ENCODE measurements around the gene PPP1R9A.

Gene PPP1R9A

GRCh38 chr7:95113590-95113989 lies 206.2 kb downstream of the PPP1R9A start:
- no peaks in the 10 kb centered on the region for H3K4me1 ChIP-seq (ENCODE audit: control insufficient read depth, low read depth, low read length)

GRCh38 chr7:95126053-95126709 lies 218.8 kb downstream of the PPP1R9A start:
- Histone ChIP-seq H3K27me3 (ENCODE audit: control insufficient read depth, insufficient read depth, low read length) (no peaks in the 10 kb centered on the region), H3K4me3 (ENCODE audit: low read length) (no peak overlapping the region), H3K4me1 (ENCODE audit: control insufficient read depth, low read depth, low read length) (no peaks in the 10 kb centered on the region), H3K9ac (ENCODE audit: low read length) (no peak overlapping the region), H3K9me3 (ENCODE audit: control insufficient read depth, low read depth, low read length) (no peaks in the 10 kb centered on the region), H3K36me3 (ENCODE audit: control insufficient read depth, low read depth, low read length) (no peaks in the 10 kb centered on the region), H3K27ac (ENCODE audit: low read length) (no peak overlapping the region)

More at GRCh38 chr7:95113590-95113989, 206.2 kb downstream of the PPP1R9A start:
- Histone ChIP-seq H3K36me3 (ENCODE audit: control insufficient read depth, low read depth, low read length) (no peaks in the 10 kb centered on the region), H3K27me3 (ENCODE audit: control insufficient read depth, insufficient read depth, low read length) (no peaks in the 10 kb centered on the region), H3K9ac (ENCODE audit: low read length) (no peak overlapping the region), H3K4me3 (ENCODE audit: low read length) (no peak overlapping the region), H3K9me3 (ENCODE audit: control insufficient read depth, low read depth, low read length) (no peaks in the 10 kb centered on the region), H3K27ac (ENCODE audit: low read length) (no peak overlapping the region)

- H3K27me3 ChIP-seq (ENCODE audit: control insufficient read depth, insufficient read depth, low read length), result no peaks in the 10 kb centered on the region
- no peaks in the 10 kb centered on the region for H3K36me3 ChIP-seq (ENCODE audit: control insufficient read depth, low read depth, low read length)
- H3K9me3 ChIP-seq (ENCODE audit: control insufficient read depth, low read depth, low read length), result no peaks in the 10 kb centered on the region
- H3K4me3 ChIP-seq (ENCODE audit: low read length), result no peak overlapping the region
- H3K4me1 ChIP-seq (ENCODE audit: control insufficient read depth, low read depth, low read length), result no peaks in the 10 kb centered on the region
- H3K27ac ChIP-seq (ENCODE audit: low read length), result no peak overlapping the region
- no peak overlapping the region for H3K9ac ChIP-seq (ENCODE audit: low read length)
Measured at GRCh38 chr7:95132500-95132899, 225.1 kb downstream of the PPP1R9A start.

- Histone ChIP-seq H3K36me3 (ENCODE audit: control insufficient read depth, low read depth, low read length) (no peaks in the 10 kb centered on the region), H3K9me3 (ENCODE audit: control insufficient read depth, low read depth, low read length) (no peaks in the 10 kb centered on the region), H3K27ac (ENCODE audit: low read length) (no peak overlapping the region), H3K4me3 (ENCODE audit: low read length) (no peak overlapping the region), H3K9ac (ENCODE audit: low read length) (no peak overlapping the region), H3K27me3 (ENCODE audit: control insufficient read depth, insufficient read depth, low read length) (no peaks in the 10 kb centered on the region), H3K4me1 (ENCODE audit: control insufficient read depth, low read depth, low read length) (no peaks in the 10 kb centered on the region)
Measured at GRCh38 chr7:95139922-95140321, 232.5 kb downstream of the PPP1R9A start.

- H3K4me1 ChIP-seq (ENCODE audit: control insufficient read depth, low read depth, low read length), result no peaks in the 10 kb centered on the region
- H3K9ac ChIP-seq (ENCODE audit: low read length), result no peak overlapping the region
- no peaks in the 10 kb centered on the region for H3K9me3 ChIP-seq (ENCODE audit: control insufficient read depth, low read depth, low read length)
- no peak overlapping the region for H3K27ac ChIP-seq (ENCODE audit: low read length)
- no peaks in the 10 kb centered on the region for H3K27me3 ChIP-seq (ENCODE audit: control insufficient read depth, insufficient read depth, low read length)
- no peaks in the 10 kb centered on the region for H3K36me3 ChIP-seq (ENCODE audit: control insufficient read depth, low read depth, low read length)
- no peak overlapping the region for H3K4me3 ChIP-seq (ENCODE audit: low read length)
Measured at GRCh38 chr7:95141755-95142154, 234.4 kb downstream of the PPP1R9A start.

GRCh38 chr7:95144256-95144655 lies 236.9 kb downstream of the PPP1R9A start:
- H3K9ac ChIP-seq (ENCODE audit: low read length), result no peak overlapping the region
- no peak overlapping the region for H3K27ac ChIP-seq (ENCODE audit: low read length)
- H3K36me3 ChIP-seq (ENCODE audit: control insufficient read depth, low read depth, low read length), result no peaks in the 10 kb centered on the region
- no peaks in the 10 kb centered on the region for H3K27me3 ChIP-seq (ENCODE audit: control insufficient read depth, insufficient read depth, low read length)
- no peak overlapping the region for H3K4me3 ChIP-seq (ENCODE audit: low read length)
- no peaks in the 10 kb centered on the region for H3K9me3 ChIP-seq (ENCODE audit: control insufficient read depth, low read depth, low read length)
- no peaks in the 10 kb centered on the region for H3K4me1 ChIP-seq (ENCODE audit: control insufficient read depth, low read depth, low read length)

GRCh38 chr7:95155965-95156364 lies 248.6 kb downstream of the PPP1R9A start:
- Histone ChIP-seq H3K4me3 (ENCODE audit: low read length) (no peak overlapping the region), H3K9me3 (ENCODE audit: control insufficient read depth, low read depth, low read length) (no peaks in the 10 kb centered on the region), H3K27ac (ENCODE audit: low read length) (no peak overlapping the region), H3K9ac (ENCODE audit: low read length) (no peak overlapping the region), H3K36me3 (ENCODE audit: control insufficient read depth, low read depth, low read length) (no peaks in the 10 kb centered on the region), H3K27me3 (ENCODE audit: control insufficient read depth, insufficient read depth, low read length) (no peaks in the 10 kb centered on the region), H3K4me1 (ENCODE audit: control insufficient read depth, low read depth, low read length) (no peaks in the 10 kb centered on the region)

GRCh38 chr7:95157381-95157780 lies 250.0 kb downstream of the PPP1R9A start:
- H3K36me3 ChIP-seq (ENCODE audit: control insufficient read depth, low read depth, low read length), result no peaks in the 10 kb centered on the region
- no peak overlapping the region for H3K27ac ChIP-seq (ENCODE audit: low read length)
- H3K4me1 ChIP-seq (ENCODE audit: control insufficient read depth, low read depth, low read length), result no peaks in the 10 kb centered on the region
- no peak overlapping the region for H3K4me3 ChIP-seq (ENCODE audit: low read length)
- H3K9ac ChIP-seq (ENCODE audit: low read length), result no peak overlapping the region
- no peaks in the 10 kb centered on the region for H3K27me3 ChIP-seq (ENCODE audit: control insufficient read depth, insufficient read depth, low read length)
- no peaks in the 10 kb centered on the region for H3K9me3 ChIP-seq (ENCODE audit: control insufficient read depth, low read depth, low read length)

- H3K9me3 ChIP-seq (ENCODE audit: control insufficient read depth, low read depth, low read length), result no peaks in the 10 kb centered on the region
- H3K9ac ChIP-seq (ENCODE audit: low read length), result no peak overlapping the region
- H3K36me3 ChIP-seq (ENCODE audit: control insufficient read depth, low read depth, low read length), result no peaks in the 10 kb centered on the region
- H3K4me3 ChIP-seq (ENCODE audit: low read length), result no peak overlapping the region
- no peak overlapping the region for H3K27ac ChIP-seq (ENCODE audit: low read length)
- no peaks in the 10 kb centered on the region for H3K4me1 ChIP-seq (ENCODE audit: control insufficient read depth, low read depth, low read length)
- no peaks in the 10 kb centered on the region for H3K27me3 ChIP-seq (ENCODE audit: control insufficient read depth, insufficient read depth, low read length)
Measured at GRCh38 chr7:95169678-95170077, 262.3 kb downstream of the PPP1R9A start.

- Histone ChIP-seq H3K9me3 (ENCODE audit: control insufficient read depth, low read depth, low read length) (no peaks in the 10 kb centered on the region), H3K36me3 (ENCODE audit: control insufficient read depth, low read depth, low read length) (no peaks in the 10 kb centered on the region), H3K4me1 (ENCODE audit: control insufficient read depth, low read depth, low read length) (no peaks in the 10 kb centered on the region), H3K4me3 (ENCODE audit: low read length) (no peak overlapping the region), H3K27ac (ENCODE audit: low read length) (no peak overlapping the region), H3K9ac (ENCODE audit: low read length) (no peak overlapping the region), H3K27me3 (ENCODE audit: control insufficient read depth, insufficient read depth, low read length) (no peaks in the 10 kb centered on the region)
Measured at GRCh38 chr7:95172420-95172819, 265.0 kb downstream of the PPP1R9A start.

GRCh38 chr7:95190515-95190914 lies 283.1 kb downstream of the PPP1R9A start:
- Histone ChIP-seq H3K27me3 (ENCODE audit: control insufficient read depth, insufficient read depth, low read length) (no peaks in the 10 kb centered on the region), H3K27ac (ENCODE audit: low read length) (no peak overlapping the region), H3K4me1 (ENCODE audit: control insufficient read depth, low read depth, low read length) (no peaks in the 10 kb centered on the region), H3K36me3 (ENCODE audit: control insufficient read depth, low read depth, low read length) (no peaks in the 10 kb centered on the region), H3K9me3 (ENCODE audit: control insufficient read depth, low read depth, low read length) (no peaks in the 10 kb centered on the region), H3K9ac (ENCODE audit: low read length) (no peak overlapping the region), H3K4me3 (ENCODE audit: low read length) (no peak overlapping the region)

GRCh38 chr7:95191795-95192194 lies 284.4 kb downstream of the PPP1R9A start:
- no peaks in the 10 kb centered on the region for H3K4me1 ChIP-seq (ENCODE audit: control insufficient read depth, low read depth, low read length)
- H3K27ac ChIP-seq (ENCODE audit: low read length), result no peak overlapping the region
- no peaks in the 10 kb centered on the region for H3K27me3 ChIP-seq (ENCODE audit: control insufficient read depth, insufficient read depth, low read length)
- H3K9ac ChIP-seq (ENCODE audit: low read length), result no peak overlapping the region
- H3K9me3 ChIP-seq (ENCODE audit: control insufficient read depth, low read depth, low read length), result no peaks in the 10 kb centered on the region
- H3K36me3 ChIP-seq (ENCODE audit: control insufficient read depth, low read depth, low read length), result no peaks in the 10 kb centered on the region
- no peak overlapping the region for H3K4me3 ChIP-seq (ENCODE audit: low read length)

All from iPS-18a (cell line).